ENCODE data around the gene PPP1R12A.

- TF ChIP-seq CTCF (IDR thresholded peaks at IDR 0.05), result no peak
- no peak for TF ChIP-seq POLR2A (IDR thresholded peaks at IDR 0.05)
Observed at GRCh38 chr12:79747274-79747673, 187.6 kb downstream of the PPP1R12A start.

Measured in Peyer's patch (tissue), 4 donors.